ENCODE data around the gene MED26.
"Not testable (repeated sequence)": the region's sequence is repeated elsewhere in the genome, so short reads cannot be mapped to it uniquely, and the experiment has no call there.

MED26 gene, protein sequence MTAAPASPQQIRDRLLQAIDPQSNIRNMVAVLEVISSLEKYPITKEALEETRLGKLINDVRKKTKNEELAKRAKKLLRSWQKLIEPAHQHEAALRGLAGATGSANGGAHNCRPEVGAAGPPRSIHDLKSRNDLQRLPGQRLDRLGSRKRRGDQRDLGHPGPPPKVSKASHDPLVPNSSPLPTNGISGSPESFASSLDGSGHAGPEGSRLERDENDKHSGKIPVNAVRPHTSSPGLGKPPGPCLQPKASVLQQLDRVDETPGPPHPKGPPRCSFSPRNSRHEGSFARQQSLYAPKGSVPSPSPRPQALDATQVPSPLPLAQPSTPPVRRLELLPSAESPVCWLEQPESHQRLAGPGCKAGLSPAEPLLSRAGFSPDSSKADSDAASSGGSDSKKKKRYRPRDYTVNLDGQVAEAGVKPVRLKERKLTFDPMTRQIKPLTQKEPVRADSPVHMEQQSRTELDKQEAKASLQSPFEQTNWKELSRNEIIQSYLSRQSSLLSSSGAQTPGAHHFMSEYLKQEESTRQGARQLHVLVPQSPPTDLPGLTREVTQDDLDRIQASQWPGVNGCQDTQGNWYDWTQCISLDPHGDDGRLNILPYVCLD

GRCh38 chr19:16628183-16628983, at the start of gene MED26:
MED26 (minus strand) TSS chr19:16628204; CDS start chr19:16627943, 261 bp downstream.
- FAIRE-seq = no peak

- no peak for FAIRE-seq
These were observed 49.1 kb upstream of the MED26 start for GRCh38 chr19:16677055-16677454.

DNA sequence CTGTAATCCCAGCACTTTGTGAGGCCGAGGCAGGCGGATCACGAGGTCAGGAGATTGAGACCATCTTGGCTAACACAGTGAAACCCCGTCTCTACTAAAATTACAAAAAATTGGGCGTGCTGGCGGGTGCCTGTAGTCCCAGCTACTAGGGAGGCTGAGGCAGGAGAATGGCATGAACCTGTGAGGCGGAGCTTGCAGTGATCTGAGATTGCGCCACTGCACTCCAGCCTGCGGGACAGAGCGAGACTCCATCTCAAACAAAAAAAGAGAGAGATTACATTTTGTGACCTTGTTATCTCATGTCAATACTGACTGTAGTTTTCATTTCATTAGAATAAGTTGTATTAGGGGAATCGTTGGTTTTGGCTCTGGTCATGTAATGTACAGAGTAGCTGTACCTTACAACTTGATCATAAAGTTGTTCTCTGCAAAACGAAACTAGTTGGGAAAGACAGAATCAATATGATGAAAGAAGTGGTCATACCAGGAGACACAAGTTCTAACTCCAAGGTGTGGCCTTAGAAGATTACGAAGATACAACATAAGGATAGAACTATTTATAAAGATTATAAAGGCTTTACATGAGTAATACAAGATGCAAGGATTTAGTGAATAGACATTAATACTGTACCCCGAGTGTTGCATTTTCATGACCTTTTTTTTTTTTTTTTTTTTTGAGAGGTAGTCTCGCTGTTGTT, 48.2 kb upstream of the MED26 start:
- no peak for FAIRE-seq

DNA sequence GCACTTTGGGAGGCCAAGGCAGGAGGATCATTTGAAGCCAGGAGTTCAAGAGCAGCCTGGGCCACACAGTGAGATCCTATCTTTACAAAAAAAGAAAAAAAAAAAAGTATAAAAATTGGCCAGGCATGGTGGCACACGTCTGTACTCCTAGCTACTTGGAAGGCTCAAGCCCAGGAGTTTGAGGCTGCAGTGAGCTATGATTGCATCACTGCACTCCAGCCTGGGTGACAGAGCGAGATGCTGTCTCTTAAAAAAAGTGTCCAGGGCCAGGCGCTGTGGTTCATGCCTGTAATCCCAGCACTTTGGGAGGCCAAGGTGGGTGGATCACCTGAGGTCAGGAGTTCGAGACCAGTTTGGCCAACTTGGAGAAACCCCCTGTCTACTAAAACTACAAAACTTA, 45.8 kb upstream of the MED26 start:
- not testable (repeated sequence) for FAIRE-seq

GRCh38 chr19:16673231-16673630, 45.2 kb upstream of the MED26 start:
- FAIRE-seq = no peak

DNA sequence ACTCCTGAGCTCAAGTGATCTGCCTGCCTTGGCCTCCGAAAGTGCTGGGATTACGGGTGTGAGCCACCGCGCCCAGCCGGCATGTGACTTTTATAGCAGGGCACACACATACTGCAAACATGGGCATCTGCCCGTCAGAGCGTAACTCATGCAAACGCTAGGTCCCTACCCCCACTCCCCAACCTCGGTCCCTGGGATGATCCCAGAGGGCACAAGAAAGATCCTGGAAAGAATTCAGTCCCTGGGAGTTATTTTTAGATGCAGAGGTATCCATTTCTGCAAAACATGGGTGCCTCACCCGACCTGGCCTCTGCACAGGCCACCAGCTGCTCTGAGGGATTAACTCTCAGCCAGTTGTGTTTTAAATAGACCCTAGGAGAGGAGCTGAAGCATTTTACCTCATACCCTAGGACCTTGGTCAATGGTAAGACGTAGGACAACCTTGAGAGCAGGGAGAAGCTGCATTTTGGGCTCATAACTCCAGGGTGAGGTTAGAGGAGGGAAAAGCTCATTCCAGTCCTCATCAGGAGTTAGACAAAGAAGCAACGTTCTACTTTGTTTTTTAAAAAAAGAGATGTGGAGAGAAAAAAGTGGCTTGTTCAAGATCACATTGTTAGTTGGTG, 43.8 kb upstream of the MED26 start:
- FAIRE-seq = no peak

GRCh38 chr19:16670291-16670690, 42.3 kb upstream of the MED26 start:
- no peak for FAIRE-seq

- not testable (repeated sequence) for FAIRE-seq
These were observed 40.7 kb upstream of the MED26 start for GRCh38 chr19:16668702-16669101.

GRCh38 chr19:16668176-16668575, 40.2 kb upstream of the MED26 start:
- FAIRE-seq = no peak

DNA sequence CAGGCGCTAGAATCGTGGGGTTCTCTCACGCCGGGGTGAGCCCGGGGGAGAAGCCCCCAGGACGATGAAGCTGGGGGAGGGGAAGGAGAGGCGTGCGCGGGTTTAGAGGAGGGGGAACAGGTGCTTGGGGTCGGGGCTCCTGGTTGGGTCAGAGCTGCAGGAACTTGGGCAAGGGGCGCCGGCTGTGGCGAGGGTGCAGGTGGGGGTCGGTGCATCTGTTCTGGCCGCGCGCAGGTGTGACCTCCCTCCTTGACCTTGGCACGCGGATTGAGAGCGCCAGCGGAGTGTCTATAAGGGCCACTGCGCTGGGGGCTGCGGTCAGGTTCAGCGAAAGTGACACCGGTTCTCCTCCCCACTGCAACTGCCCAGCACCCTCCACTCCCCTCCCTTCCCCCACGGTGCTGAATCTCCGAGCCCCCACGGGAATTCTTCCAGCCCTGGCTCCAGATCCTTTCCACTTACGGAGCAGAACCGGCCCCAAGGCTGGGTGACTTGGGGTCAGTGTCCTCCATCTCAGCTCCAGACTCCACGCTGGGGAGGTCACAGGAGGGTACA, 33.6 kb upstream of the MED26 start:
- FAIRE-seq = no peak

GRCh38 chr19:16660763-16661479, 32.9 kb upstream of the MED26 start, which contains the start of gene TMEM38A:
TMEM38A (plus strand) TSS chr19:16661139; CDS start chr19:16661218, 79 bp downstream.
- no peak for FAIRE-seq

DNA sequence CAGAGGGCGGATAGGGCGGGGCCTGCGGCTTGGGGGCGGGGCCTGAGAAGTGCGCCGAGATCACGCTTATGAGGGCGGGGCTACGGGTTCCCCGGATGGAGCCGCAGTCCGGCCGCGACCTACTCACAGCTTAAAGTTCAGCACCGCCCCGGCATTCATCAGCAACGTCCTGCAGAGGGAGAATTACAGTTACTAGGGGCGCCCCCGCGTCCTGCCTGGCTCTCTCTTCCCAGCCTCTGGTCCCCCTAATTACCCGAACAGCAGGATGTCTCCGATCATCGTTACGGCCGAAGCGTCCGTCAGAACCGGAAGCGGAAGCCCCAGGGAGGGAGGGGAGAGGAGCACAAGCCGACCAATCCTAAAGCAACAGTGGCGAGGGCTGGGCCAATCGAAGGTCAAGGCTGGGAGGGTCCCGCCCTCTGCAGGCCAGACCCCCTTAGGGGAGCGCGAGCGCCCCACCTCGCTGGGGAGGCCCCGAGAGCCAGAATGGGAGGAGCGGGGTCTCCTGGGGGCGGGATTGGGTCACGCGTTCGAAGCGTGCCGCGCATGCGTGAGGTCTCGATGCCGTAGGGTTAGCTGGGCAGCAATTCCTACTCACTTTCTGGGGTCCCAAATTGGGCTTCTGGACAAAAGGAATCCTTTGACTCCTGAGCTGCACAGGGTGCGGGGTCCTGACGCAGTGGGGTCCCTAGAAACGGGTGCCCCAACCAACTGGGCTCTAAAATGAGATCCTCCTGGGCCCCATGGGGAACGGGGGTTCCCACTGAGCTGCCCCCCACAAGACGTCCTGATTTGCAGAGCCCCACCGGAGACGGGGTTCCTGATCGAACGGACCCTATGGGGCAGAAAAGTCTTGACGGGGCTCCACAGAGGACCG, 32.1 kb upstream of the MED26 start, which contains the start of gene SMIM7:
Gene SMIM7 (minus strand): TSS at position 313 of the 877 bp plus-strand sequence. CDS start 34 bp downstream, at position 279.
- FAIRE-seq = no peak

DNA sequence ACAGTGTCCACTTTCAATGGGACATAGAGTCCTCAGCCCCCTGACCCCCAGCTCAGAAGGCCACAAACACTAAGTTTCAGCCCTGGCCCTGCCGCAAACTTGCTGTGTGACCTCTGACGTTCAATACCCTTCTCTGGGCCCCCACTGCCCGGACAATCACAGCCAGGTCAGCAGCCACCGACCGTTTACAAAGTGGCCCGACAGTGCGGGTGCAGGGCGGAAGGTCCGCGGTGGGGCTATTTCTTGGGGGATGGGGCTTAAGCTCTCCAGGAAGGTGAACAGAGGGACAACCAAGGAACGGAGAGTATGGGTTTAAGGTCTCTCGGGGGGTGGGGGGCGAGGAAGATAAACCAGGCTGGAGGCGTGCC, 31.4 kb upstream of the MED26 start:
- FAIRE-seq = no peak

DNA sequence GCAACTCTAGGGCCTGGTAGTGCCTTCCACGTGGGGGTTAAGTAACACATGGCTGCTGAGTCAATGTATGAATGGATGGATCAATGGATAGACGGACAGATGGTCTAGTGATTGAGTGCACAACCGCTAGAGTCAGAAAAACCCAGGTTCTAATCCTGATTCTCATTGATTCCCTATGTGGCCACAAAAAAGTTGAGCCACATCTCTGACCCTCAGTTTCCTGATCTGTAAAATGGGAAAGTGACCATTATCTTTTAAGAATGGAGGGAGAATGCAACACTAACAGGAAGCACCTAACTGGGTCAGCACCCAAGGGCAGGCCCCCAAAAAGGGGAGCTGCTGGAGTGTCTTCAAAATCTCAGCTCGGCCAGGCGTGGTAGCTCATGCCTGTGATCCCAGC, 29.4 kb upstream of the MED26 start:
- no peak for FAIRE-seq

GRCh38 chr19:16655727-16656126, 27.7 kb upstream of the MED26 start:
- no peak for FAIRE-seq

DNA sequence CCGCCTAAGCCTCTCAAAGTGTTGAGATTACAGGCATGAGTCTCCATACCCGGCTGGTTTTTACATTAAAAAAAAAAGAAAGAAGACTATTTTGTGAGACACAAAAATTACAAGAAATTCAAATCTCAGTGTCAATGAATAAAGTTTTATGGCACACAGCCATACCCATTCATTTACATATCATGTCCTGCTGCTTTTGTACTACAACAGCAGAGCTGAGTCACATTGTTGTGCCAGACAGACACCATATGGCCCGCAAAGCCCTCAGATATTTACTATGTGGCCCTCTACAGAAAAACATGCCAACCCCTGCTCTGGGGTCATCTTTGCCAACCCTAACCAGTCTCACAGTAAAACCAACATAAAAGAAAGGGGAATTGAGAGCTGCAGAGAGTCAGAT, 26.6 kb upstream of the MED26 start:
- no peak for FAIRE-seq

DNA sequence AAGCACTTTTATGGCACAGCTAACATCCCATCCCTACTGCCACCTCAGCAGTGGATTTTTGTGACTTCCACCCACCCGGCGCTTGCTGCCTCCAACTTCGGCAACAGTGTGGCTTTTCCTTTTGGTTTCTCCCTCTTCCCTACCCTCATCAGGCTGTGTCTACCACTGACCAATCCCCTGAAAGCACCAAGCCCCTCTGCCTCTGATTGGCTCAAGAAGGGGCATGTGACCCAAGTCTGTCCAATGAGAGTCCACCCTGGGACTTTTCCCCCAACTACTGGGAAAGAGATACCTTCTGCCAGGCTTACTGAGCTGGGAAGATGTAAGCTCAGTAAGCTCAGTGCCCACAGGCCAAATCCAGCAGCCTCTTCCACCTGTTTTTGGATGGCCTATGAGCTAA, 26.1 kb upstream of the MED26 start:
- no peak for FAIRE-seq

- FAIRE-seq = no peak
These were observed 24.9 kb upstream of the MED26 start for GRCh38 chr19:16652854-16653253.

GRCh38 chr19:16651421-16652188, 23.6 kb upstream of the MED26 start:
- FAIRE-seq = not testable (repeated sequence)
